Chondrocyte (in vitro differentiated cells): ENCODE data around the gene LYG1. TPM values are rescaled to one million over a fixed set of nuclear protein-coding genes. Genes with fewer than 3 reads are reported as not detected.
"Not testable (repeated sequence)": the region's sequence is repeated elsewhere in the genome, so short reads cannot be mapped to it uniquely, and the experiment has no call there.

ENCODE experiments used
- DNase-seq: peaks from one replicate; pipeline ENCODE4 v3.0.0; 2021; ENCODE audit warnings: mixed read lengths, low spot score
- H3K27ac Mint-ChIP-seq: one replicate; pipeline ENCODE4 v1.8.0; 2021; ENCODE audit warnings: mild to moderate bottlenecking, moderate library complexity, mixed read lengths; ENCODE audit not compliant: unreplicated experiment
- H3K27me3 Mint-ChIP-seq: 2 replicates; pipeline ENCODE4 v1.8.0; 2021; ENCODE audit warnings: low read depth, mixed read lengths
- H3K36me3 Mint-ChIP-seq: 2 replicates; pipeline ENCODE4 v1.8.0; 2021; ENCODE audit warnings: low read depth, mixed read lengths
- H3K4me1 Mint-ChIP-seq: 2 replicates; pipeline ENCODE4 v1.8.0; 2021; ENCODE audit warnings: low read depth, mild to moderate bottlenecking, mixed read lengths
- H3K4me3 Mint-ChIP-seq: one replicate; pipeline ENCODE4 v1.8.0; 2021; ENCODE audit warnings: mild to moderate bottlenecking, moderate library complexity, mixed read lengths; ENCODE audit not compliant: unreplicated experiment
- H3K9me3 Mint-ChIP-seq: 2 replicates; pipeline ENCODE4 v1.8.0; 2021; ENCODE audit warnings: low read depth, mixed read lengths
- CTCF ChIP-seq: fragments of 200-600 bp; sonication (generic); IDR thresholded peaks from 2 replicates; pipeline ENCODE4 v1.5.0; 2021; ENCODE audit warnings: antibody characterized with exemption, mild to moderate bottlenecking, moderate library complexity
- total RNA-seq: library from RNA; stranded (reverse); gene quantifications from 3 replicates; pipeline ENCODE4 v1.2.1, GENCODE V29; 2021

The LYG1 gene
- total RNA-seq, 1 donor from 2014 or later = 0.57 TPM

DNA sequence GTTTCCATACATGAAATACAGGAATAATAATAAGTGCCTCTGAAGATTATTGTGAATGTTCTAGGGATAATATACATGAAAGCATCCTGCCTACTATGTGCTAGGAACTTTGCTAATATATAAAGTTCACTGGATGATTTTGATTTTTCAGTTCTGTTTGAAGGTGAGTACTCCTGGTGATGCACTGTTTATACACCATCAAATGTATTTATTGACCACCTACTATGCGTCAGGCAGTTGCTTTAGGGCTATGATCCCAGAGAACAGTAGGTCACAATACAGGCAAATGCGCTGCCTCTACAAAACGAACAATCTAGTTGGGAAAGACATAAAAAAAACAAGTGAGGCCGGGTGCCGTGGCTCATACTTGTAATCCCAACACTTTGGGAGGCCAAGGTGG, 24.4 kb upstream of the LYG1 start:
- Mint-ChIP-seq H3K27ac (peak overlapping the region; percentile 90), H3K4me1 (peaks cover 18% of the 10 kb centered on the region), H3K9me3 (no peaks in the 10 kb centered on the region), H3K4me3 (no peak overlapping the region), H3K27me3 (no peaks in the 10 kb centered on the region), H3K36me3 (peaks cover 30% of the 10 kb centered on the region)
- DNase-seq = no peak
- TF ChIP-seq CTCF = no peak

- H3K27ac Mint-ChIP-seq, H3K4me3 Mint-ChIP-seq, H3K27me3 Mint-ChIP-seq, H3K4me1 Mint-ChIP-seq, H3K9me3 Mint-ChIP-seq, DNase-seq: not testable (repeated sequence)
- peaks cover 27% of the 10 kb centered on the region for H3K36me3 Mint-ChIP-seq
These were observed 16.8 kb upstream of the LYG1 start for GRCh38 chr2:99317873-99318200.

GRCh38 chr2:99317161-99317872, 16.3 kb upstream of the LYG1 start:
- Mint-ChIP-seq H3K36me3 (peaks cover 27% of the 10 kb centered on the region), H3K9me3 (no peaks in the 10 kb centered on the region)

GRCh38 chr2:99299580-99299979, 1.4 kb downstream of the LYG1 start:
- no peaks in the 10 kb centered on the region for H3K27me3 Mint-ChIP-seq
- no peak for TF ChIP-seq CTCF
- no peak overlapping the region for H3K4me3 Mint-ChIP-seq
- DNase-seq = no peak
- H3K27ac Mint-ChIP-seq = no peak overlapping the region
- H3K9me3 Mint-ChIP-seq = no peaks in the 10 kb centered on the region
- H3K4me1 Mint-ChIP-seq = no peaks in the 10 kb centered on the region
- H3K36me3 Mint-ChIP-seq = peaks cover 6% of the 10 kb centered on the region

More at GRCh38 chr2:99317161-99317872, 16.3 kb upstream of the LYG1 start:
- no peak overlapping the region for H3K4me3 Mint-ChIP-seq
- DNase-seq = no peak
- no peak overlapping the region for H3K27ac Mint-ChIP-seq
- TF ChIP-seq CTCF = no peak
- no peaks in the 10 kb centered on the region for H3K27me3 Mint-ChIP-seq
- H3K4me1 Mint-ChIP-seq = no peaks in the 10 kb centered on the region

DNA sequence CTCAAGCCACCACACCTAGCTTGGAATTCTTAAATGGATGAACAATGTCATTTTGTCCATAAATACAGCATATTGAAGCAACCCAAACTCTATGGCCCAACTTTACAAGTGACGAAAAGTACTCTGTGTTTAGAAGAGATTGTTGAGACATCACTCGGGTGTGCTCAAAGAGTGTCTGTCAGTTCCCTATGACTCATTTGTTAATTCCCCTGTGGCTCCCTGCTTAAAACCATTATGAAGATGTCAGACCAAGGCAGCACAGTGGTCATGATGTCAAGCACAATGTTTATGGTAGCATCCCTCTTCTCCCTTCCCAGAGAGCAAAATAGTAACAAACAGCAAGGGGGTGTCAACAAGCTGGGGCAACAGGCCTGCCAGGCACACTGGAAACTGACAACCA, 3.0 kb downstream of the LYG1 start:
- Mint-ChIP-seq H3K27me3 (no peaks in the 10 kb centered on the region), H3K4me3 (no peak overlapping the region), H3K9me3 (no peaks in the 10 kb centered on the region), H3K36me3 (peaks cover 5% of the 10 kb centered on the region), H3K4me1 (no peaks in the 10 kb centered on the region), H3K27ac (no peak overlapping the region)
- no peak for TF ChIP-seq CTCF
- DNase-seq = no peak

GRCh38 chr2:99285526-99285925, 15.5 kb downstream of the LYG1 start:
- Mint-ChIP-seq H3K36me3 (peaks cover 5% of the 10 kb centered on the region), H3K27ac (no peak overlapping the region), H3K9me3 (peaks cover 1% of the 10 kb centered on the region), H3K4me3 (no peak overlapping the region), H3K4me1 (peaks cover 4% of the 10 kb centered on the region), H3K27me3 (no peaks in the 10 kb centered on the region)
- TF ChIP-seq CTCF = no peak
- DNase-seq = no peak
